Small intestine (tissue), 7 donors: ENCODE data around the gene B4GALT2. TPM values are rescaled to one million over a fixed set of nuclear protein-coding genes. Genes with fewer than 3 reads are reported as not detected.

Experiments
- DNase-seq, 2 donors: peaks; one replicate each; pipeline versions ENCODE4 v3.0.0 to v3.0.0-alpha.2; 2013
- FAIRE-seq: peaks from 2 replicates; lab custom pipeline; 2012; peaks lifted over from hg19 to GRCh38; lab: Jason Lieb, UNC
- H3K27ac ChIP-seq, 3 donors: one replicate each; pipeline ENCODE4 v1.5.1; 2013; ENCODE audit warnings: low read length in 2 of 3, mild to moderate bottlenecking in 2 of 3, control low read depth in 1 of 3, inconsistent platforms in 1 of 3, low read depth in 1 of 3, moderate library complexity in 1 of 3
- H3K27me3 ChIP-seq, 3 donors: one replicate each; pipeline ENCODE4 v1.6.1; 2013; ENCODE audit warnings: low read length in 3 of 3, inconsistent platforms in 1 of 3; ENCODE audit not compliant: control insufficient read depth in 3 of 3, insufficient read depth in 3 of 3
- H3K36me3 ChIP-seq, 3 donors: one replicate each; pipeline ENCODE4 v1.6.1; 2013; ENCODE audit warnings: low read length in 3 of 3, inconsistent platforms in 1 of 3, low read depth in 1 of 3, mild to moderate bottlenecking in 1 of 3, moderate library complexity in 1 of 3; ENCODE audit not compliant: control insufficient read depth in 3 of 3, insufficient read depth in 2 of 3
- H3K4me1 ChIP-seq, 3 donors: one replicate each; pipeline ENCODE4 v1.6.1; 2013; ENCODE audit warnings: low read length in 2 of 3, inconsistent platforms in 1 of 3, low read depth in 1 of 3, mild to moderate bottlenecking in 1 of 3, moderate library complexity in 1 of 3; ENCODE audit not compliant: control insufficient read depth in 3 of 3, insufficient read depth in 2 of 3
- H3K4me3 ChIP-seq, 3 donors: one replicate each; pipeline ENCODE4 v1.5.1; 2013; ENCODE audit warnings: low read length in 3 of 3, control low read depth in 1 of 3, inconsistent platforms in 1 of 3, low read depth in 1 of 3, mild to moderate bottlenecking in 1 of 3, moderate library complexity in 1 of 3
- H3K9me3 ChIP-seq, 2 donors: one replicate each; pipeline ENCODE4 v1.6.1; 2013; ENCODE audit warnings: low read depth in 1 of 2, low read length in 1 of 2; ENCODE audit not compliant: control insufficient read depth in 2 of 2, insufficient read depth in 1 of 2
- WGBS, 3 donors: extraction: QIAGEN DNeasy Blood & Tissue Kit; methylation state at CpG; one replicate each; pipeline ENCODE4 v1.1.7; 2013; 5-methylcytosine and 5-hydroxymethylcytosine counted together
- polyA plus RNA-seq, 4 donors: library from polyadenylated mRNA; stranded (reverse) in 3 of 4; unstranded in 1 of 4; fragments of 200-250 nt in 3 of 4; fragments of 120-200 nt in 1 of 4; gene quantifications; one replicate each; pipeline versions ENCODE4 v1.2.1 to v1.2.3, GENCODE V29; 2013
- donor health status: healthy with polysubstance abuse.
- donor health status: control.
- donor health status: control.
- donor health status: Bipolar disorder and iron deficiency.
- donor health status: healthy.

Gene B4GALT2
- polyA plus RNA-seq, 4 donors: 8.9 to 34.6 (median 25.9) TPM

GRCh38 chr1:43951021-43951985, 27.7 kb upstream of the B4GALT2 start:
- H3K4me1 ChIP-seq: peaks cover 0 to 15% (median 2%) of the 10 kb centered on the region in 3 donors
- H3K27ac ChIP-seq: no peak overlapping the region
- H3K36me3 ChIP-seq: peaks cover 0 to 30% (median 1%) of the 10 kb centered on the region in 3 donors
- H3K4me3 ChIP-seq: no peak overlapping the region
- no peak for DNase-seq
- no peaks in the 10 kb centered on the region for H3K9me3 ChIP-seq
- no peak for FAIRE-seq
- WGBS, 3 donors: 92 to 96% (median 93%) methylated on average over 4 of the region's 4 CpGs
- H3K27me3 ChIP-seq: no peaks in the 10 kb centered on the region

GRCh38 chr1:43952731-43953346, 26.2 kb upstream of the B4GALT2 start:
- H3K4me3 ChIP-seq: no peak overlapping the region
- no peaks in the 10 kb centered on the region for H3K9me3 ChIP-seq
- DNase-seq (no peak), FAIRE-seq (no peak)
- no peak overlapping the region for H3K27ac ChIP-seq
- peaks cover 0 to 9% (median 2%) of the 10 kb centered on the region in 3 donors for H3K4me1 ChIP-seq
- 82 to 83% (median 83%) methylated on average over 8 of the region's 8 CpGs for WGBS, 3 donors
- peaks cover 1 to 45% (median 4%) of the 10 kb centered on the region in 3 donors for H3K36me3 ChIP-seq
- H3K27me3 ChIP-seq: no peaks in the 10 kb centered on the region

DNA sequence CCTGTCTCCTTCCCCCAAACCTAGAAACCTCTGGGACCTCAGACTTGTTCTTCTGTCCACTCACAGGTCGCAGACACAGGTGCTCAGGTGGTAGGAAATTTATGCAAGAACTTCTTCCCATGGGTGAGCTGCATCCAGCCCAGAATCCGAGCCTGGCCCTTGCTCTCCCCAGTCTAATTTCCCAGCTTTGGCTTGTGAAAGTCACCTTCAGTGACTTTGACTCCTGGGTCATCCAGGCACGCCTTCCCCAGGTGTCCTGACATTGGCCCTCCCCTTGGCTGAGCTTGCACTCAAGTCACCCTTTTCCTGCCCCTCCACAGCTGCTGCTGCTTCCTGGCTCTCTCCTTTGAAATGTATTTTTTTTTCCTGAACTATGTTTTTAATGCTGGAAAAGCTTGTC, 25.6 kb upstream of the B4GALT2 start:
- no peak for FAIRE-seq
- DNase-seq: no peak
- WGBS, 3 donors: 69 to 80% (median 75%) methylated on average over 3 of the region's 3 CpGs
- Histone ChIP-seq H3K27ac (no peak overlapping the region), H3K27me3 (no peaks in the 10 kb centered on the region), H3K4me1 (peaks cover 0 to 4% (median 0%) of the 10 kb centered on the region in 3 donors), H3K9me3 (no peaks in the 10 kb centered on the region), H3K36me3 (peaks cover 3 to 50% (median 4%) of the 10 kb centered on the region in 3 donors), H3K4me3 (no peak overlapping the region)

- no peaks in the 10 kb centered on the region for H3K4me1 ChIP-seq
- peaks cover 3 to 52% (median 6%) of the 10 kb centered on the region in 3 donors for H3K36me3 ChIP-seq
- H3K4me3 ChIP-seq: no peak overlapping the region
- FAIRE-seq: no peak
- H3K9me3 ChIP-seq: no peaks in the 10 kb centered on the region
- no peaks in the 10 kb centered on the region for H3K27me3 ChIP-seq
- DNase-seq: no peak
- H3K27ac ChIP-seq: no peak overlapping the region
- 91 to 95% (median 94%) methylated on average over 5 of the region's 5 CpGs for WGBS, 3 donors
Observed at GRCh38 chr1:43954036-43954435, 25.0 kb upstream of the B4GALT2 start.

DNA sequence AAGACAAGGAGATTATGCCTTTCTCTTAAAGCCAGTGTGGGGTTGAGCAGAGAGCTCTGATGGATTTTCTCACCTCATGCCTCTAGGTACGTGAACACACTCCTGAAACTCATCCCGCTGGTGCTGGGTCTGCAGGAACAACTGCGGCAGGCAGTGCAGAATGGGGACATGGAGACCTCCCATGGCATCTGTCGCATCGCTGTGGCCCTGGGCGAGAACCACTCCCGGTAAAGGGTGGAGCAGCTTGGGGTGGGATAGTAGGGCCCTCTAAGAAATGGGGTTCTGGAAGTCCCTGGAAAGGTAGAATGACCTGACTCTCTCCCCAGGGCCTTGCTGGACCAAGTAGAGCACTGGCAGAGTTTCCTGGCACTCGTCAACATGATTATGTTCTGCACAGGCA, 22.8 kb upstream of the B4GALT2 start:
- WGBS, 3 donors: 97% methylated on average over 8 of the region's 8 CpGs
- H3K4me1 ChIP-seq: no peaks in the 10 kb centered on the region
- DNase-seq (no peak), FAIRE-seq (no peak)
- no peak overlapping the region for H3K4me3 ChIP-seq
- no peaks in the 10 kb centered on the region for H3K9me3 ChIP-seq
- H3K27me3 ChIP-seq: no peaks in the 10 kb centered on the region
- H3K27ac ChIP-seq: no peak overlapping the region
- H3K36me3 ChIP-seq: peaks cover 3 to 54% (median 6%) of the 10 kb centered on the region in 3 donors

- Histone ChIP-seq H3K27ac (no peak overlapping the region), H3K27me3 (no peaks in the 10 kb centered on the region), H3K9me3 (no peaks in the 10 kb centered on the region), H3K36me3 (peaks cover 6 to 64% (median 9%) of the 10 kb centered on the region in 3 donors), H3K4me1 (no peaks in the 10 kb centered on the region), H3K4me3 (no peak overlapping the region)
- FAIRE-seq: no peak
- 89 to 91% (median 91%) methylated on average over 7 of the region's 7 CpGs for WGBS, 3 donors
- DNase-seq: no peak
Observed at GRCh38 chr1:43957407-43958040, 21.5 kb upstream of the B4GALT2 start.

DNA sequence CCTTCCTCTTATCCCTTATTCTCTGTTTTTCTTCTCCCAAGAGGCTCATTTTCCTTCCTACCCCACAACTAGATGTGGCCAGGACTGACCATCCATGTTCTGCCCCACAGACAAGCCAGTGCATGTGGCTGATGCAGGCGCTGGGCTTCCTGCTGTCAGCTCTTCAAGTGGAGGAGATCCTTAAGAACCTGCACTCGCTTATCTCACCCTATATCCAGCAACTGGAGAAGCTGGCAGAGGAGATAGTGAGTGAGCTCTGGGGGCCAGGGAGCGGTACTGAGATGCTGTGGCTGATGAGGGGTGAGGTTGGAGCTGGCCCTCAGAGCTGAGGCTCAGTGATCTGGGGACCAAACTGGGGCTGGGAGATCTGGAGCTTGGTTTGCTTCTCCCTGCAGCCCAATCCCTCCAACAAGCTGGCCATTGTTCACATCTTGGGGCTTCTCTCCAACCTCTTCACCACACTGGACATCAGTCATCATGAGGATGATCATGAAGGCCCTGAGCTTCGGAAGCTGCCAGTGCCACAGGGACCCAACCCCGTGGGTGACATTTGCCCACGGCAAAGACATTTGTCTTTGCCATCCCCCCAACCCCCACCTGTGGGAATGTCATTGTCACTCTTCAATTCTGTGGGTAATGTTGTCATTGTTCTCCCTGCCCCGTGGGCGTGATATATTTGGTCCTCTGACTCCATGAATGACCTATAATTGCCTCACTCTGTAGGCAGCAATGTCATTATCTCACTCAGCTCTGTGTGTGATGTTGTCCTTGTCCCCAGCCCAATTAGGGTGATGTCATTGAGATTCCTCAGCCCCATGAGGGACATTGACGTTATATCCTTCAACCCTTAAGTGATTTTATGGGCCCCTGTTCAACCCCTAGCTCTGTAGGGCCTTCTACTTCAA, 20.4 kb upstream of the B4GALT2 start:
- Histone ChIP-seq H3K4me1 (no peaks in the 10 kb centered on the region), H3K4me3 (no peak overlapping the region), H3K36me3 (peaks cover 6 to 64% (median 12%) of the 10 kb centered on the region in 3 donors), H3K27ac (no peak overlapping the region), H3K9me3 (no peaks in the 10 kb centered on the region), H3K27me3 (no peaks in the 10 kb centered on the region)
- FAIRE-seq: no peak
- DNase-seq: no peak
- WGBS, 3 donors: 90 to 93% (median 92%) methylated on average over 9 of the region's 9 CpGs
